Fibroblast of villous mesenchyme (primary cell): ENCODE results near the gene APP. TPM values are rescaled to one million over a fixed set of nuclear protein-coding genes. Genes with fewer than 3 reads are reported as not detected.

ENCODE experiments used
- DNase-seq: peaks from one replicate; pipeline ENCODE4 v3.0.0-alpha.2; 2010; ENCODE audit warnings: low read depth
- H3K4me3 ChIP-seq: 2 replicates; pipeline ENCODE4 v1.5.1; 2011; ENCODE audit warnings: low read depth, mild to moderate bottlenecking, low read length
- total RNA-seq: library from RNA; depleted of rRNA; stranded (reverse); fragments of >200 nt; gene quantifications from 2 replicates; pipeline ENCODE4 v1.2.3, GENCODE V29; 2012
- TF ChIP-seq, protein P1 (sequence below): IDR thresholded peaks from 2 replicates; pipeline ENCODE4 v1.5.1; 2012; ENCODE audit warnings: low read depth, mild to moderate bottlenecking, low read length; ENCODE audit not compliant: insufficient read depth

APP gene
- total RNA-seq, 1 donor, result 353 TPM

GRCh38 chr21:25934771-25935224 is 235.8 kb downstream of the APP start:
- TF ChIP-seq, protein P1, sequence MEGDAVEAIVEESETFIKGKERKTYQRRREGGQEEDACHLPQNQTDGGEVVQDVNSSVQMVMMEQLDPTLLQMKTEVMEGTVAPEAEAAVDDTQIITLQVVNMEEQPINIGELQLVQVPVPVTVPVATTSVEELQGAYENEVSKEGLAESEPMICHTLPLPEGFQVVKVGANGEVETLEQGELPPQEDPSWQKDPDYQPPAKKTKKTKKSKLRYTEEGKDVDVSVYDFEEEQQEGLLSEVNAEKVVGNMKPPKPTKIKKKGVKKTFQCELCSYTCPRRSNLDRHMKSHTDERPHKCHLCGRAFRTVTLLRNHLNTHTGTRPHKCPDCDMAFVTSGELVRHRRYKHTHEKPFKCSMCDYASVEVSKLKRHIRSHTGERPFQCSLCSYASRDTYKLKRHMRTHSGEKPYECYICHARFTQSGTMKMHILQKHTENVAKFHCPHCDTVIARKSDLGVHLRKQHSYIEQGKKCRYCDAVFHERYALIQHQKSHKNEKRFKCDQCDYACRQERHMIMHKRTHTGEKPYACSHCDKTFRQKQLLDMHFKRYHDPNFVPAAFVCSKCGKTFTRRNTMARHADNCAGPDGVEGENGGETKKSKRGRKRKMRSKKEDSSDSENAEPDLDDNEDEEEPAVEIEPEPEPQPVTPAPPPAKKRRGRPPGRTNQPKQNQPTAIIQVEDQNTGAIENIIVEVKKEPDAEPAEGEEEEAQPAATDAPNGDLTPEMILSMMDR, result no peak
- peak; percentile 97 for DNase-seq

DNA sequence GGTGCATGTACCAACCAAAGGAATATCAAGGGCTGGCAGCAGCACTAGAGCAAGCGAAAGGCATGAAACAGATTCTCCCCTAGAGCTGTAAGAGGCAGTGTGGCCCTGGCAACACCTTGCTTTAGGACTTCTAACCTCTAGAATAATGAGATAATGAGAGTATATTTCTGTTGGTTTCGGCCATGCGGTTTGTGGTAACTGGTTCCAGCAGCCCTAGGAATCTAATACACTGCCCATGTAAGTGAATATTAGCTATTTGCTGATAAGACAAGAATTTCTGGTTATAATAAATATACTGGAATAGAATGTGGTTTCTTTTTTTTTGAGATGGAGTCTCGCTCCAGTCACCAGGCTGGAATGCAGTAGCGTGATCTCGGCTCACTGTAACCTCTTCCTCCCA is 236.4 kb downstream of the APP start:
- peak; percentile 80 for DNase-seq
- TF ChIP-seq, protein P1, result no peak
- no peak overlapping the region for H3K4me3 ChIP-seq

More at GRCh38 chr21:25934771-25935224, 235.8 kb downstream of the APP start:
- no peak overlapping the region for H3K4me3 ChIP-seq

DNA sequence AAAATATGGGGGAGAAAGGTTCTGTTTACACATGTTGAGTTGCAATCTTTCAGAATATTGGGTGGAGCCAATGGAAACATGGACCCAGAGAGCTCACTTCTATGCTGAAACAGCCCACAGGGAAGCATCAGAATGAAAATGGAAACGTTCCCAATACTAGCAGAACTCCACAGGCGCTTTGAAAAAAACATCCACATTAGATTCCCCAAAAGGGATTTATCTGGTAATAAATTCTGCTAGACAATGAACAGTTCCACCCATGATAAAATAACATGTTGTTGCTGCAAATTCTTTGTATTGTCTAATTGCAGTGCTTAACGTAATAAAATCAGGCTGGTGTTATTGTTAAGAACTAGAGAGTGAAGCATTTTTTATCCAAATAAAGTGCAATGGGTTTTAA is 238.8 kb downstream of the APP start:
- TF ChIP-seq, protein P1, result no peak
- no peak overlapping the region for H3K4me3 ChIP-seq
- peak; percentile 20 for DNase-seq

DNA sequence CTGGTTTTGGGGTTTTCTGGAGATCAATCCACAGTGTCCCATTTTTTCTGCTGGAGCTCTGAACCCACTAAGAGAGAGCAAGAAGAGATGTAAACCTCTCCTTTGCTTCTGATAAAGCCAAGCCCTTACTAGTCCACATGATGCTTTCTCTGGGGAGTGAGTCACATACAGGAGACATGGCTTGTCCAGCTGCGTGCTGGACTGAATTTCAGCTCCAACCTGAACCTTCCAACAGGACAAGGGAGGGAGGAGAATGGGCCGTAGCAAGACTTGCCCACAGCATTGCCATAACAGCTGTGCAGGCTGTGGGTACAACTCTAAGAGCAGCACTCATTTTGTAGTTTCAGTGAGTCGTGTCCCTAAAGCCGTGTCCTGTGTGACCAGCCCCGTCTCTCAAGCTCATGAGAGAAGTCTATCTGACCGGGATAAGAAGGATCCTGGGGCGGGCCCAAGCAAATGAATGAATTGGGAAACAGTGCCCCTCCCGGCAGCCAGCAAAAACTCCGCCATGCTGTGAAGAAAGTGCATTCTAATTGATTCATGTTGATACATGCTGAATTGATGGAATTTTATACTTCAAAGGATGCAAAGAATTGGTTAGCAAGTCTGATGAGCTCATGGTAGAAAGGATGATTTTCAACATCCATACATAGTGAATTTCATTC is 240.6 kb downstream of the APP start:
- TF ChIP-seq, protein P1, result no peak
- peak; percentile 55 for DNase-seq
- H3K4me3 ChIP-seq, result no peak overlapping the region

DNA sequence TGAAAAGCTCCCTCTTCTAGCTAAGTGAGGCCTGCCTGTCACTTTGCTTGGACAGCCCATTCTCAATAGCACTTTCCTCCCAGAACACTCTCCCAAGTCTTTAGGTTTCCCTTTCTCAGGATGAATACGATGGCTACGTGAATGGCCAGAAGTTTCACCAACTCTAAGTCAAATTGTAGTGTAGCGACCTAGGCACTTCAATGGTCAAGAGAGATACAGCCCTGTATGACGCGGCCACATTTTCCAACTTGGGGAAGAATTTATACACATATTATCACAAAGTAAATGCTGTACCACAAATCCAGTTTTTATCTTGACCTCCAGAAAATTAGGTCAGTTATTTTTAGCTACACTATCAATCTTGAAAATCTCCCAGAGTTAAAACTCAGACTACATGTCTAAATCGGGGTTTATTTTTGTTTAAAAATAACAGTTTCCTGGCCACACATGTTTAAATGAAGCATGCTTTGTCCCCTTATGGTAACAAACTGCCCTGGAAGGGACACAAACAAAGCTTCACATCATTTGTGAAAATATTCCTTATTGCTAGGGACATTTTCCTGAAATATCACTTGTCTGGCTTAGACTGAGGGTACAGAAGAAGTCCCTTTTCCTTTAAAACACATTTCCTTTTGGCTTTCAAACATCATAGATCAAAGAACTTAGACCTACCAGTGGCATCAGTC is 243.2 kb downstream of the APP start:
- DNase-seq, result no peak
- TF ChIP-seq, protein P1, result no peak
- no peak overlapping the region for H3K4me3 ChIP-seq

DNA sequence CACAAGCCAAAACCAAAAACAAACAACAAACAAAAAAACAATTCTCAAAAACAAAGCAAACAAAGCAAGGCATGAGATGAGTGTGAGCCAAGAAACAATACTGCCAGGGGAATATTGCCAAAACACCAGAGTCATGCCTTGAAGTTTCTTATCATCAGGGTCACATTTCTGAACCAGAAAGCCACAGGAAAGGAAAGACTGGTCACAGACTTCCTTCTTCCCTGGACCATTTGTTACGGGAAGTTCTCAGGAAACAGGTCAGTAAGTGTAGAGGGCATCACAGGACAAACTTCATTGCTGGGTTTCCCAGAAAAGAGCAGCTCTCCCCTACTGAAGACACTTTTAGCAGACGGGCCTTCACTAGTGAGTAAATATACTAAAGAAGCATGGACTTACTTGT is 244.6 kb downstream of the APP start:
- no peak overlapping the region for H3K4me3 ChIP-seq
- TF ChIP-seq, protein P1, result no peak
- no peak for DNase-seq
